SH-SY5Y (cell line): ENCODE results near the gene KISS1.

ENCODE experiments used
- GATA2 ChIP-seq: IDR thresholded peaks from 2 replicates; pipeline ENCODE4 v1.6.1; 2011; ENCODE audit warnings: mild to moderate bottlenecking, low read depth, low read length
- GATA3 ChIP-seq: IDR thresholded peaks from 2 replicates; pipeline ENCODE4 v1.6.1; 2011; ENCODE audit warnings: low read depth, mild to moderate bottlenecking, low read length, moderate library complexity

DNA sequence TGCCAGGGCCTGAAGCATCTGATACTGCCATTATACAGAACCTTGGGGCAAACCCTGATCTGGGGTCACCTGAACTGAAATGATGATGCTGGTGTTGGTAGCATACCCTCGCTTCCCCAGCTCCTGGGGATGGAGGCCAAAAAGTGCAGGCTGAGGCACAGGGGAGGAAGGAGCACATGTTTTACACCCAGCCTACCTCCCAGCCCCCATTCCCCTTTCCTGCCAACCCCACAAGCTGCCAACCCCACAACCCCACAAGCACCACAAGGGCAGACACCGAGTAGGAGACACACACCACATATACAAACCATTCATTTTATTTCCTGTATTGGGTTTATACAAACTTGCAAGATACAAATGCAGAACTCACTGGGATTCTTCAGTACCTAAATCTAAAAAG is 22.3 kb upstream of the KISS1 start:
- TF ChIP-seq GATA3 (no peak), GATA2 (no peak)
